ENCODE data around the gene LIMA1.
"Not testable (repeated sequence)": the region's sequence is repeated elsewhere in the genome, so short reads cannot be mapped to it uniquely, and the experiment has no call there.

Gene LIMA1

DNA sequence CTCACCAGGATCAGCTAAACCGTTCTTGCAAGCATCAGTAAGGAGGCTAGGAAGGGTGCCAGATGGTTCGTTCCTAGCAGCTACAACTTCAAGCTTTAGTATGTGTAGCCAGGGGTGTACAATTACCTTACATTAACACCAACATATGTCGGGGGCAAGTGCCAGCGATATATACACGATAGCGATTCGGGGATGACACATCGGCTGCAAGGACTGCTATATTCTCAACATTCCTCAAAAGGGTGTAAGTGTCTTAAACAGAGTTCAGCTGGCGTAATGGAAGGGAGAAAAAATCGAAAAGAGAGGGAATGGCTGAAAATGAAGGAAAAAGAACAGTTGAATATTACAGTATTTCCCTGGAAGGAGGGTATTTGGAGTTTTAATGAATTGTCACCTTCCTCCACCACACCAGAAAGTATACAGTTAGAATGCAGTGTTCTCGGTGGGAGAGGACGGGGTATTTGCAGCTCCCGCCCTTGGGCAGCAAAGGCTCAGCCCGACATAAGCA, 545 bp downstream of the LIMA1 start:
- DNase-seq = no peak

GRCh38 chr12:50279501-50279900, 3.8 kb downstream of the LIMA1 start:
- no peak for DNase-seq

DNA sequence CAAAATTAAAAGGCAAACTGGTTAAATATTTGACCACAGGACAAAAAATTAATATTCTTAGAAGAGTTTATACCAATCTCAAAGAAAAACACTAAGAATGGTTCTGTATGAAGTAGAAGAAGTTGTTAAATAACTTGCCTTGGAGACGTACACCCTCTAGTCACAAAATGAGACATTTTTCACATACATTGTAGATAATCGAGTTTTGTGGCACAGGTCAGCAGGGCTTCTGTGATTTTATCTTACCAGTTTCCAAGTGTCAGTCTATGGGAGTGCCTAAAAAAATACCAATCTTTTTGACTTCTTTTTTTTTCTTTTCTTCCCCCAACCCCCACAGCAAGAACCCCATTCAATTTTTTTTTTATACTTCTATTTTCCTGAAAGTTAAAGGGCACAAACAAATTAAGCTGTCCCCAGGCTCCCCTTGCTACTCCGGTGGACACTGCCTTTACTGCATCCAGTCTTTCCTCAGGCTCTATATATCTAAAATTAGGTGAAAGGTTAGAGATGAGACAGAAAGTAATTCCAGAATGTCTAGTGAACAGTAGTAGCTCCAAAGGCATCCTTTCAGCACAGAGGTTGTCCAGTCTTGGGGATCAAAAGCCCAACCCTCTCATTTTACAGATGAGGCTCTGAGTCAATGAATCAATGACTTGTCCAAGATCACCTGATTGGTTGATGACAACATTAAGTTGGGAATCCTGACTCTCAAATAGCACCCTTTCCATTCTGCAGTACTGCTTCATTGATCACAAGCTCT, 6.2 kb downstream of the LIMA1 start:
- no peak for DNase-seq

GRCh38 chr12:50276068-50276467, 7.3 kb downstream of the LIMA1 start:
- DNase-seq = no peak

GRCh38 chr12:50275556-50275955, 7.8 kb downstream of the LIMA1 start:
- DNase-seq = no peak

DNA sequence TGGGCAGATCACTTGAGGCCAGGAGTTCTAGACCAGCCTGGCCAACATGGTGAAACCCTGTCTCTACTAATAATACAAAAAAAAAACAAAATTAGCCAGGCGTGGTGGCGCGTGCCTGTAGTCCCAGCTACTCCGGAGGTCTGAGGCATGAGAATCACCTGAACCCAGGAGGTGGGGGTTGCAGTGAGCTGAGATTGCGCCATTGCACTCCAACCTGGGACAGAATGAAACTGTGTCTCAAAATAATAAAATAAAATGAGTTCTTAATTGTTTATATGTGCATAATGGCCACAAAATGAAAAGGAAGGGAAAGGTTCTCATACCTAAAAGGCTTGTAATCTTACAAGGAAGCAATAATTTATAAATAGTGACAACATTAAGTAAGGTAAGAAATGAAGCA, 8.2 kb downstream of the LIMA1 start:
- DNase-seq = not testable (repeated sequence)

- DNase-seq = no peak
Measured at GRCh38 chr12:50271724-50272247, 11.5 kb downstream of the LIMA1 start.

DNA sequence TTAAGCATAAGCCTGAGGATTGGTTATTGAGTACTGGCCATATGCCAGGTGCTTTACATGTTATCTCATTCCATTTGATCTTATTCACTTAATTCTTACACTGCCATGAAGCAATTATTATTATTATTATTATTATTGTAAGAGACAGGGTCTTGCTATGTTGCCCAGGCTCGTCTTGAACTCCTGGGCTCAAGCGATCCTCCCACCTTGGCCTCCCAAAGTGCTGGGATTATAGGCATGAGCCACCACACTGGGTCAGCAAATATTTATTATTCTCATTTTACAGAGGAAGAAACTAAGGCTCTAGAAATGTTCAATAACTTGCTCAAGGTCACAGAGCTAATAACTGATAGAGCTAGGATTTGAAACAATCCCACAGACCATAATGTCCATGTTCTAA, 14.8 kb downstream of the LIMA1 start:
- DNase-seq = no peak

- DNase-seq = no peak
Measured at GRCh38 chr12:50265770-50266524, 17.4 kb downstream of the LIMA1 start.

DNA sequence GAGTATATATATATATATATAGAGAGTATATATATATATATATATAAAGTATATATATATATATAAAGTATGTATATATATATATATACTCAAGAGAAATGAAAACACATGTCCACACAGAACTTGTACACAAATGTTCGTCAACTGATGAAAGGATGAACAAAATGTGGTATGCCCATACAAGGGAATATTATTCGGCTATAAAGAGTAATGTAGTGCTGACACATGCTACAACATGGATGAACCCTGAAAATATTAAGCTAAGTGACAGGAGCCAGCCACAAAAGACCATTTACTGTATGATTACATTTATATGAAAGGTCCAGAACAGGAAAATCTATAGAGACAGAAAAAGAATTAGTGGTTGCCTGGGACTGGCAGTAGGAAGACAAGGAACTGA, 19.5 kb downstream of the LIMA1 start:
- DNase-seq = no peak

- no peak for DNase-seq
Measured at GRCh38 chr12:50261654-50262053, 21.7 kb downstream of the LIMA1 start.

DNA sequence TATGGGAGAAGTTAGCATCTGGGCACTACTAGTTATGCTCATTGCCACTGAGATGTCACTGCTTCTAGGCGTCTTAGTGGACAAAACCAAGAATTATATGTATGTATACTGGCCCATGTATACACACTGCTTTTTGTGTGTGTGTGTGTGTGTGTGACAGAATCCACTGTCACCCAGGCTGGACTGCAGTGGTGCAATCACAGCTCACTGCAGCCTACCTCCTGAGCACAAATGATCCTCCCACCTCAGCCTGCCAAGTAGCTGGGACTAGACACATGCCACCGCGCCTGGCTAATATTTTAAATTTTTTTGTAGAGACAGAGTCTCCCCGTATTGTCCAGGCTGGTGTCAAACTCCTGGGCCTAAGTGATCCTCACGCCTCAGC, 25.2 kb downstream of the LIMA1 start:
- DNase-seq = no peak

GRCh38 chr12:50257236-50258166, 25.8 kb downstream of the LIMA1 start:
- no peak for DNase-seq

DNA sequence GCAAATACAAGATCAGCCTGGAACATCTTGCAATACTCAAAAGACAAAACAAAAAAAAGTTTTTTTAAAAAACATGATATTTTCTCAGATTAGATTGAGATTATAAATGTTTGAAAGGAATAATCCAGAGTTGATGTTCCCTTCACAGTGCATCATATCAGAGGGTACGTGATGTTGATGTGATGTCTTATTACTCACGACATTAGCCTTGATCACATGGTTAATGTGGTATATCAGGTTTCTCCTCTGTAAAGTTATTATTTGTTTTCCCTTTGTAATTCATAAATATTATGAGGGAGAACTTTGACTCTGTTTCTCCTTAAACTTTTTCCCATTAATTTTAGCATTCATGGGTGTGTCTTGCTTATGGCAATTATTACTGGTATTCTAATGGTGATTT, 26.6 kb downstream of the LIMA1 start:
- no peak for DNase-seq

DNA sequence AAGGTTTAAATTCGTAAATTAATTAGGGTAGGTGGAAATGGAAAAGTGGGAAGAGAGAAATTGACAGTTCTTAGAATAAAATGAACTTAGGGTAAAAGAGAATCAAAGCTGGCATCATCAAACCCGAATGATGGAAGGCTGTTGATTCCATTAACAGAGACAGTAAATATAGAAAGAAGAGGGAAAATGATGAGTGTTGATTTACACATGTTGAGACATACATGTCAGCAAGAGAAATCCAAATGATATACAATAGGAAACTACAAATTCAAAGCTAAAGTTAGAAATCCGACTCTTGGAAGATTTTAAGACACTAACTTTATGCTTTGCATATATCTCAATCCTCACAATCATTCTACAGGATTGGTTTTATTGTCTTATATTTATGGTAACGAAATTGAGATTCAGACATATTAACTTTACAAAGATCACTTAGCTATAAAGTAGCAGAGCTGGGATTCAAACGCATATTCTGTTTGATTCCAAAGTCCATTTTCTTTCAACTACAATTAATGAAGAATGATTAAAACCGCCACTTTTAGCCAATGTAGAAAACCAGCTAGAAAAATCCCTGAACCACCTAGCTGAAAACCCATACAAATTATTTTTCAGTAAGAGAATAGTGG, 30.2 kb downstream of the LIMA1 start:
- DNase-seq = no peak

DNA sequence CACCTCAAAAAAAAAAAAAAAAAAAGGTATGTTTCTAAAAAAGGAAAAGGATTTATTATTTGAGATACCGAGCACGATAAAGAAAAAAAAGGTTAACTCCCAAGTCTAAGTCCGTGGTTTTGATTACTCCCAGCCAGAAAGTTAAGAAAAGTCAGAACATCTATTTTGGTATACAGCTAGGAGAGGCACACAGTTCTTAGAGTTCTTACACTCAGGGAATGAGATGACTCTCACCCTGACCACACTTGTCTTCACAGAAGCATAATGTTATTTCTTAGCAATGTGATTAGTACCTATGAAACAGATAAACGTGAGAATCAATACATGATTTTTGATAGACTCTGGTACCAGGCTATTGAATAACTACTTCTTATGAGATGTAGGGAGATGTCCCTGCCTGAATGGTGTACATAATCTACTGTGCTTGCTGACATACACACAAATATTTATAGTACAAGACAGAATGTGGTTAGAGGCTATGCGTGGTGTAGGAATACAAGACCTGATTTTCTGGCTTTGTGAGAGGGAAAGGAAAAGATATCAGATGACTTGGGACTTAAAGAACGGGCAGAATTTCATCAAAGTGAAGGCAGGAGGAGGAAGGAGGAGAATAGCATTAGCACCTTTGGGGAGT, 31.6 kb downstream of the LIMA1 start:
- no peak for DNase-seq

DNA sequence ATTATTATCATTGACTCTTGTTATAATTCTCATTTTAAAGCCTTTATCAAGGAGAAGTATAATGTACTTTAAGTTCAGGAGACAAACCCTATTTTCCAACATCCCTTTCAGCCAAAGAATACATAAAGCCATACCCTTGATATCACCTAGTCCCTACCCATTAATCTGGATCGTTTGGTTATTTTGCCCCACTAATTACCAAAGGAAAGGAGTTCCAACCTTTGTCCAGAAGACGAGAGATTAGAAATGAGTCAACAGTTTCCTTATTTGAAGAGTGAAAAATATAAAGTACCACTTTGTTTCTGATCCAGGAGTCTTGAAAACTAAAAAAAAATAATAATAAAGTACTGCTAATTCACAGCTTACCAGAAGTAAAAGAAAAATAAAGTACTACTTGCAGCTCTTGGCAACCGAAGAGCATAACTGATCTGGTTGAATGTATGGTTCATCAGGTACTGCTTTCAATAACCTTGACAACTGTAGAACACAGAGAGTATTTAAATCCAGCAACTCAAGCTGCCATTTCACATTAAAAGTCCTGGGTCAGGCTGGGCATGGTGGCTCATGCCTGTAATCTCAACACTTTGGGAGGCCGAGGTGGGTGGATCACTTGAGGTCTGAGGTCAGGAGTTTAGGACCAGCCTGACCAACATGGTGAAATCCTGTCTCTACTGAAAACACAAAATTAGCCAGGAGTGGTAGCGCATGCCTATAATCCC, 33.7 kb downstream of the LIMA1 start:
- no peak for DNase-seq

GRCh38 chr12:50248883-50249282, 34.4 kb downstream of the LIMA1 start:
- DNase-seq = no peak

- no peak for DNase-seq
Measured at GRCh38 chr12:50248411-50248810, 34.9 kb downstream of the LIMA1 start.

- DNase-seq = not testable (repeated sequence)
Measured at GRCh38 chr12:50247665-50248064, 35.7 kb downstream of the LIMA1 start.
